Measurements from ENCODE around the gene PROS1.

- TF ChIP-seq, protein P1, sequence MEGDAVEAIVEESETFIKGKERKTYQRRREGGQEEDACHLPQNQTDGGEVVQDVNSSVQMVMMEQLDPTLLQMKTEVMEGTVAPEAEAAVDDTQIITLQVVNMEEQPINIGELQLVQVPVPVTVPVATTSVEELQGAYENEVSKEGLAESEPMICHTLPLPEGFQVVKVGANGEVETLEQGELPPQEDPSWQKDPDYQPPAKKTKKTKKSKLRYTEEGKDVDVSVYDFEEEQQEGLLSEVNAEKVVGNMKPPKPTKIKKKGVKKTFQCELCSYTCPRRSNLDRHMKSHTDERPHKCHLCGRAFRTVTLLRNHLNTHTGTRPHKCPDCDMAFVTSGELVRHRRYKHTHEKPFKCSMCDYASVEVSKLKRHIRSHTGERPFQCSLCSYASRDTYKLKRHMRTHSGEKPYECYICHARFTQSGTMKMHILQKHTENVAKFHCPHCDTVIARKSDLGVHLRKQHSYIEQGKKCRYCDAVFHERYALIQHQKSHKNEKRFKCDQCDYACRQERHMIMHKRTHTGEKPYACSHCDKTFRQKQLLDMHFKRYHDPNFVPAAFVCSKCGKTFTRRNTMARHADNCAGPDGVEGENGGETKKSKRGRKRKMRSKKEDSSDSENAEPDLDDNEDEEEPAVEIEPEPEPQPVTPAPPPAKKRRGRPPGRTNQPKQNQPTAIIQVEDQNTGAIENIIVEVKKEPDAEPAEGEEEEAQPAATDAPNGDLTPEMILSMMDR (IDR thresholded peaks at IDR 0.05; ENCODE audit: poor library complexity), result no peak
- TF ChIP-seq EZH2 (IDR thresholded peaks at IDR 0.05; ENCODE audit: borderline replicate concordance) (no peak), EZH2phosphoT487 (IDR thresholded peaks at IDR 0.05; ENCODE audit: low read depth, severe bottlenecking, unreplicated experiment) (no peak)
These were observed 18.5 kb upstream of the PROS1 start for GRCh38 chr3:93992207-93992606.

Data from hepatocyte (in vitro differentiated cells).